Sigmoid colon (tissue), 4 donors: ENCODE data around the gene COPA.

Experiments
- EP300 ChIP-seq, 4 donors: sonication (generic); formaldehyde crosslinking; IDR thresholded peaks; one replicate each; pipeline ENCODE4 v1.6.1; 2017; ENCODE audit warnings: antibody characterized with exemption in 4 of 4
- POLR2AphosphoS5 ChIP-seq, 4 donors: sonication (generic); formaldehyde crosslinking; IDR thresholded peaks; one replicate each; pipeline ENCODE4 v1.6.1; 2017; ENCODE audit warnings: antibody characterized with exemption in 4 of 4

DNA sequence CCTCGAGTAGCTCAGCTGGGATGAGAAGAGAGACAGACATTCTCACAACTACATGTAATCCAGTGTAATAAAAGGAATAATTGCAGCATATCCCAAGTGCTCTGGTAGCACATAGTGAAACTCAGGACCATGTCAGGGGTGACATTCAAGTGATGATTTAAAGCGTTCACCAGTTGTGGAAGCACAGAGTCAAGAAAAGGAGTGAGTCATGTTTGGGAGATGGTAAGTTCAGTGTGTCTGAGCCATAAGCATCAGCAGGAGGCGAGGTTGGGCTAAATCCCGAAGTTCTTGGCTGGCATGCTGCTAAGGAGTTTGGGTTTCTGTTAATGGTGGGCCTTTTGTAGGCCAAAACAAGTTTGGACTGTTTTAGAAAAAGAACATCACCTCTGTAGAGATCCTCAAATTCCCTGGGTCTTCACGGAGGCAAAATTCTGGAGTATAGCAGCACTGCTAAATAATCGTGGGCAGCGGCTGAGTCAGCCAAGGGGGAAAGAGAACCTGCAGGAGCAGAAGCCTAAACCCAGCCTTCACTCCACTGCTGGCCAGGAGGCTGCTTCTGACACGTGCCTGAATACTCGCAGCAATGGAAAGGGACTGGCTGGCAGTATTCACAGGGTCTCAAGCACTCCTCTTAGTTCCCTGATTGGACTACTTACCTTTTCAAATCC, 16.6 kb upstream of the COPA start:
- TF ChIP-seq POLR2AphosphoS5 (IDR thresholded peaks at IDR 0.05) (no peak), EP300 (IDR thresholded peaks at IDR 0.05) (no peak)
